ENCODE data around the gene LHX1. TPM values are rescaled to one million over a fixed set of nuclear protein-coding genes. Genes with fewer than 3 reads are reported as not detected.
A peak's percentile ranks its signal among the peaks of the same experiment; 100 is the strongest.

The LHX1 gene
- total and polyA plus RNA-seq, 4 donors, result not detected

DNA sequence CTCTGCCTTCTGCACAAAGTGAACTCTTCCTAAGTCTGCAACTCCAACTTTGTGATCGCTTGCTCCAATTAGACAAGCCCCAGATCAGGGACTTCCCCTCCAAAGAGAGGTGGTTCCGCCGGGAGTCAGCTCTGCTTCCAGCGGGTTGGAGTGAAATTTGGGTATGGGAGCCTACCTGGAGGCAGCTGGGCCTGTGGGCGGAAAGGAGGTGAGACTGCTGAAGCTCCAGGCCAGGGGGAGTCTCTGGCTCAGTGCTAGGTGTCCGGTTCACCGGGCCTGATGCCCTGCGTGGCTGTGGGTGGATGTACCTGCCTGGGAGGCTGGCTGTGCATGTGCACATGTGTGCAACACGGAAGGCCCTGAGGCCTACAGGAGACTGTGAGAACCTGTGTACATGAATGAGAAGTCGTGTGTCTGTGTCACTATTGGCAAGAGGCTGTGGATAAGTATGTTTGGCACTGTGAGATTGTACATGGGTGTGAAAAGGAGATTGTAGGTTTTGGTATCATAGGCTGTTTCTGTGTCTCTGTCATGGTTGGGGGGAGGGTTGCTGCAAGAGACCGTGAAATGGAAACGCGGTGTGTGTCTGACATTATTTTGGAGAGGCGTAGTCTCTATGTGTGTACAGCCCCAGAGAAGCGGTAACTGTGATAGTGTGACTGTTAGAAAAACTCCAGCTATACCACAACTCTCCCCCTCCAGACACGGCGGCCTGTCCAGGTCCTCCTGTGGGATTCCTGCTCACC lies 4.2 kb downstream of the LHX1 start:
- Histone ChIP-seq H3K27me3 (ENCODE audit: control insufficient read depth in 1 of 2, insufficient read depth in 2 of 2, low read length in 1 of 2) (peaks cover 0 to 2% of the 10 kb centered on the region in 2 donors), H3K4me1 (ENCODE audit: control insufficient read depth in 1 of 2, insufficient read depth in 2 of 2, low read length in 2 of 2) (no peaks in the 10 kb centered on the region), H3K36me3 (ENCODE audit: control insufficient read depth in 1 of 2, insufficient read depth in 2 of 2, low read length in 1 of 2) (no peaks in the 10 kb centered on the region), H3K4me3 (ENCODE audit: low read length in 2 of 2) (no peak overlapping the region), H3K9me3 (ENCODE audit: control insufficient read depth, low read length) (no peaks in the 10 kb centered on the region), H3K27ac (ENCODE audit: low read depth in 1 of 2, low read length in 2 of 2) (no peak overlapping the region)
- intact Hi-C loops (cut with DNase I), result loop anchor here in 1 of 2 donors (10.0 kb wide), 1 partner anchor 457 kb away; the partner anchor contains the start of gene ZNHIT3
- 16 to 19% methylated on average over 17 of the region's 17 CpGs for WGBS, 2 donors
- ATAC-seq (ENCODE audit: low FRiP score), result no peak
- no peak for DNase-seq

- ATAC-seq (ENCODE audit: low FRiP score), result no peak
- peak in 1 of 2 donors; percentile 44 for DNase-seq
- Histone ChIP-seq H3K4me1 (ENCODE audit: control insufficient read depth in 1 of 2, insufficient read depth in 2 of 2, low read length in 2 of 2) (no peaks in the 10 kb centered on the region), H3K36me3 (ENCODE audit: control insufficient read depth in 1 of 2, insufficient read depth in 2 of 2, low read length in 1 of 2) (no peaks in the 10 kb centered on the region), H3K4me3 (ENCODE audit: low read length in 2 of 2) (no peak overlapping the region), H3K27me3 (ENCODE audit: control insufficient read depth in 1 of 2, insufficient read depth in 2 of 2, low read length in 1 of 2) (peaks cover 0 to 2% of the 10 kb centered on the region in 2 donors), H3K9me3 (ENCODE audit: control insufficient read depth, low read length) (no peaks in the 10 kb centered on the region), H3K27ac (ENCODE audit: low read depth in 1 of 2, low read length in 2 of 2) (no peak overlapping the region)
- WGBS, 2 donors, result 5% methylated on average over 46 to 57 of the region's 57 CpGs
- intact Hi-C loops (cut with DNase I), result loop anchor here in 1 of 2 donors (10.0 kb wide), 1 partner anchor 457 kb away; the partner anchor contains the start of gene ZNHIT3
These were observed 4.8 kb downstream of the LHX1 start for GRCh38 chr17:36942019-36942599.

DNA sequence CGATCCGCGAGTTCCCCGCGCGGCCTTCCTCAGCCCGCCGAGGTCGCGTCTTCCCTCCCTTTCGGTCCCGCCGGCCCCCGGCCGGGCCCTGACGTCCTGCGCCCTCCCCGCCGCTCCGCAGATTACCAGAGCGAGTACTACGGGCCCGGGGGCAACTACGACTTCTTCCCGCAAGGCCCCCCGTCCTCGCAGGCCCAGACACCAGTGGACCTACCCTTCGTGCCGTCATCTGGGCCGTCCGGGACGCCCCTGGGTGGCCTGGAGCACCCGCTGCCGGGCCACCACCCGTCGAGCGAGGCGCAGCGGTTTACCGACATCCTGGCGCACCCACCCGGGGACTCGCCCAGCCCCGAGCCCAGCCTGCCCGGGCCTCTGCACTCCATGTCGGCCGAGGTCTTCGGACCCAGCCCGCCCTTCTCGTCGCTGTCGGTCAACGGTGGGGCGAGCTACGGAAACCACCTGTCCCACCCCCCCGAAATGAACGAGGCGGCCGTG lies 5.4 kb downstream of the LHX1 start:
- Histone ChIP-seq H3K27ac (ENCODE audit: low read depth in 1 of 2, low read length in 2 of 2) (no peak overlapping the region), H3K27me3 (ENCODE audit: control insufficient read depth in 1 of 2, insufficient read depth in 2 of 2, low read length in 1 of 2) (peaks cover 0 to 2% of the 10 kb centered on the region in 2 donors), H3K4me1 (ENCODE audit: control insufficient read depth in 1 of 2, insufficient read depth in 2 of 2, low read length in 2 of 2) (no peaks in the 10 kb centered on the region), H3K36me3 (ENCODE audit: control insufficient read depth in 1 of 2, insufficient read depth in 2 of 2, low read length in 1 of 2) (no peaks in the 10 kb centered on the region), H3K4me3 (ENCODE audit: low read length in 2 of 2) (no peak overlapping the region), H3K9me3 (ENCODE audit: control insufficient read depth, low read length) (no peaks in the 10 kb centered on the region)
- WGBS, 2 donors, result 5 to 7% methylated on average over 42 to 59 of the region's 59 CpGs
- DNase-seq (peak in 1 of 2 donors; percentile 45), ATAC-seq (ENCODE audit: low FRiP score) (no peak)
- intact Hi-C loops (cut with DNase I), result loop anchor here in 1 of 2 donors (10.0 kb wide), 1 partner anchor 458 kb away; the partner anchor contains the start of gene ZNHIT3

DNA sequence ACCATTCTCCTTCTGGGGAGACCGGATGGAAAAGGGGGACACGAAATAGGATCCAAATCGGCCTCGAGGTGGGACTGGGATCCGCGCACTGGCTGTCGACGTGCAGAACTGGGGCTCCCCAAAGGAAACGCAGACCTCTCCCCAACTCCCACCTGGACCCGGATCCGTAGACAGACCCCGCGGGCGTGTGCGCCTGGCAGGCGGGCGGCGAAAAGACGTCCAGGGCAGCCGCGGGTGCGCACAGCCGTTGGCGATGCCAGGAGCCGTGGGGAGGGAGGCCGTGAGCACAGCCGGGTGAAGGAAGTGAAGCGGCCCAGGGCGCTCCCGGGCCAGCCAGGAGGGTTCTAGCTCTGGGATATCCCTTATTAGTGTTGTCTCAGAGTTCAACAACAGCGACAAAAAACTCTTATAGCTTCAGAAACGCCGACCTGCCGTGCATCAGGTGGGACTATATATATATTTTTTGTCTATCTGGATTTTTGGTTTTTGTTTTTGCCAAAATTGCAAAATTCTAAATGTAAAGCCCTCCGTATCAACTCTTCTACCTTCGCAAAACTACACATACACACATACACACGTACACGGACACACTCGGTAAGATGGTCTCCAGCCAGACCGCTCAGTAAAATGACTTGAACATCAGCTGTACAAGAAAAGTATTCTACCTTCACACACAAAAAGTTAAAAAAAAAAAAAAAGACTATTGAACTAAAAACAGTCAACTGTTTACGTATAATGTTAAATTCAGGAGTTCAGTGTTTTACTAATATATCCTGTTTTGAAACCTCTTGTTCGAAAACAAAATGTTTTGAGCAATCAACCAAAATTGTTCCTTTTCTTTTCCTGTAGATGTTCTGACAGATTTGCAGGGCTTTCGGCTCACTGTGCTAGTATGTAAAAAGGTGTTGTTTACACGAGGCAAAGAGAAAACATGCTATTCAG lies 6.2 kb downstream of the LHX1 start:
- ATAC-seq (ENCODE audit: low FRiP score), result no peak
- Histone ChIP-seq H3K27ac (ENCODE audit: low read depth in 1 of 2, low read length in 2 of 2) (no peak overlapping the region), H3K4me1 (ENCODE audit: control insufficient read depth in 1 of 2, insufficient read depth in 2 of 2, low read length in 2 of 2) (no peaks in the 10 kb centered on the region), H3K27me3 (ENCODE audit: control insufficient read depth in 1 of 2, insufficient read depth in 2 of 2, low read length in 1 of 2) (peaks cover 0 to 2% of the 10 kb centered on the region in 2 donors), H3K9me3 (ENCODE audit: control insufficient read depth, low read length) (no peaks in the 10 kb centered on the region), H3K4me3 (ENCODE audit: low read length in 2 of 2) (no peak overlapping the region), H3K36me3 (ENCODE audit: control insufficient read depth in 1 of 2, insufficient read depth in 2 of 2, low read length in 1 of 2) (no peaks in the 10 kb centered on the region)
- intact Hi-C loops (cut with DNase I), result loop anchor here in 1 of 2 donors (10.0 kb wide), 1 partner anchor 459 kb away; the partner anchor contains the start of gene ZNHIT3
- 16% methylated on average over 44 of the region's 44 CpGs for WGBS, 2 donors
- no peak for DNase-seq

DNA sequence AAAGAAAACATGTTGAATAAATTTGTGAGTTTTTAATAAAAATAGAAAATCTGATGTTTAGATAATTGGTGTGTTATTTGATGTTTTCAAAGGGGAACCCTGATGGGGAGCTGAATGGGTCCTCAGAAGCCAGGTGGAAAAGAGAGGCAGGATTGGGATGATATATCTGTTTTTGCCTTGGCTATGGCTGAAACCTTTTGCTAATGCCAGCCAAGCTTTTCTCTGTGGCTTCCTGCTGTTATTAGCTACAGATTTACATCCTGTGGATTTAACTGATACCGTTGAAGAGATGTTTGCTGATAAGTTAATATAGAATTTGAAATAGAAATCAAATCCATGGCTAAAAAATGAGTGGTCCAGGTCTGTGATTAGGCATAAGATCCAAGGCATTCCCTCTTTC lies 7.3 kb downstream of the LHX1 start:
- DNase-seq (no peak), ATAC-seq (ENCODE audit: low FRiP score) (no peak)
- H3K9me3 ChIP-seq (ENCODE audit: control insufficient read depth, low read length), result no peaks in the 10 kb centered on the region
- intact Hi-C loops (cut with DNase I), result loop anchor here in 1 of 2 donors (10.0 kb wide), 1 partner anchor 460 kb away; the partner anchor contains the start of gene ZNHIT3
- no peaks in the 10 kb centered on the region for H3K4me1 ChIP-seq (ENCODE audit: control insufficient read depth in 1 of 2, insufficient read depth in 2 of 2, low read length in 2 of 2)
- peaks cover 0 to 2% of the 10 kb centered on the region in 2 donors for H3K27me3 ChIP-seq (ENCODE audit: control insufficient read depth in 1 of 2, insufficient read depth in 2 of 2, low read length in 1 of 2)
- WGBS, 2 donors, result 0 to 3% methylated on average over 1 of the region's 1 CpG
- no peak overlapping the region for H3K27ac ChIP-seq (ENCODE audit: low read depth in 1 of 2, low read length in 2 of 2)
- no peaks in the 10 kb centered on the region for H3K36me3 ChIP-seq (ENCODE audit: control insufficient read depth in 1 of 2, insufficient read depth in 2 of 2, low read length in 1 of 2)
- H3K4me3 ChIP-seq (ENCODE audit: low read length in 2 of 2), result no peak overlapping the region

DNA sequence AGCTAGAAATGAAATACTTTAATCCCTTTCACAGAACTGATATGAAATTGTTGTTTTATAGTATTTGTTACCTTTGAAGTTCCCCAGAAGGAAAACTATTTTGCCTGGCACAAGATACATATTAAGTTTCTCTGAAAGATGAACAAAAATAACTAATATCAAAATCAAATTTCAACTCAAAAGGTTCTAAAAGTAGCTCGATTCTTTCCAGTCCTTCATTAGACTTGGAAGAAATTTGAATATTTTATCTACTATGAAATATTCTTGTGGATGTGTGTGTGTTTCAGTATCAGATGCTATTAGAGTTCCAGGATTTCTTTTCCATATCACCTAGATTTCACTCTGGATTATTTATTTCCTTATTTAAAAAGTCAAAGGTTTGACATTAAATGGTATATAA lies 7.9 kb downstream of the LHX1 start:
- no peak for ATAC-seq (ENCODE audit: low FRiP score)
- no peak for DNase-seq
- WGBS, 2 donors, result 22 to 31% methylated on average over 1 of the region's 1 CpG
- Histone ChIP-seq H3K36me3 (ENCODE audit: control insufficient read depth in 1 of 2, insufficient read depth in 2 of 2, low read length in 1 of 2) (no peaks in the 10 kb centered on the region), H3K4me1 (ENCODE audit: control insufficient read depth in 1 of 2, insufficient read depth in 2 of 2, low read length in 2 of 2) (peaks cover 0 to 1% of the 10 kb centered on the region in 2 donors), H3K27me3 (ENCODE audit: control insufficient read depth in 1 of 2, insufficient read depth in 2 of 2, low read length in 1 of 2) (peaks cover 0 to 2% of the 10 kb centered on the region in 2 donors), H3K4me3 (ENCODE audit: low read length in 2 of 2) (no peak overlapping the region), H3K9me3 (ENCODE audit: control insufficient read depth, low read length) (no peaks in the 10 kb centered on the region), H3K27ac (ENCODE audit: low read depth in 1 of 2, low read length in 2 of 2) (no peak overlapping the region)
- intact Hi-C loops (cut with DNase I), result loop anchor here in 1 of 2 donors (5.0 to 10.0 kb wide), 2 partner anchors 398 to 460 kb away; partner anchors contain the start of gene ZNHIT3

- 9 to 10% methylated on average over 29 to 30 of the region's 30 CpGs for WGBS, 2 donors
- intact Hi-C loops (cut with DNase I), result loop anchor here in 1 of 2 donors (5.0 to 10.0 kb wide), 2 partner anchors 399 to 461 kb away; partner anchors contain the start of gene ZNHIT3
- no peak for ATAC-seq (ENCODE audit: low FRiP score)
These were observed 8.9 kb downstream of the LHX1 start for GRCh38 chr17:36945959-36946725.

More at GRCh38 chr17:36945959-36946725, 8.9 kb downstream of the LHX1 start:
- no peak overlapping the region for H3K4me3 ChIP-seq (ENCODE audit: low read length in 2 of 2)
- H3K36me3 ChIP-seq (ENCODE audit: control insufficient read depth in 1 of 2, insufficient read depth in 2 of 2, low read length in 1 of 2), result no peaks in the 10 kb centered on the region
- peaks cover 0 to 3% of the 10 kb centered on the region in 2 donors for H3K4me1 ChIP-seq (ENCODE audit: control insufficient read depth in 1 of 2, insufficient read depth in 2 of 2, low read length in 2 of 2)
- H3K27me3 ChIP-seq (ENCODE audit: control insufficient read depth in 1 of 2, insufficient read depth in 2 of 2, low read length in 1 of 2), result peaks cover 0 to 2% of the 10 kb centered on the region in 2 donors
- H3K27ac ChIP-seq (ENCODE audit: low read depth in 1 of 2, low read length in 2 of 2), result no peak overlapping the region
- DNase-seq, result no peak
- no peaks in the 10 kb centered on the region for H3K9me3 ChIP-seq (ENCODE audit: control insufficient read depth, low read length)
